ENCODE results near the gene PPP1R3A. TPM values are rescaled to one million over a fixed set of nuclear protein-coding genes. Genes with fewer than 3 reads are reported as not detected.

Gene PPP1R3A, protein sequence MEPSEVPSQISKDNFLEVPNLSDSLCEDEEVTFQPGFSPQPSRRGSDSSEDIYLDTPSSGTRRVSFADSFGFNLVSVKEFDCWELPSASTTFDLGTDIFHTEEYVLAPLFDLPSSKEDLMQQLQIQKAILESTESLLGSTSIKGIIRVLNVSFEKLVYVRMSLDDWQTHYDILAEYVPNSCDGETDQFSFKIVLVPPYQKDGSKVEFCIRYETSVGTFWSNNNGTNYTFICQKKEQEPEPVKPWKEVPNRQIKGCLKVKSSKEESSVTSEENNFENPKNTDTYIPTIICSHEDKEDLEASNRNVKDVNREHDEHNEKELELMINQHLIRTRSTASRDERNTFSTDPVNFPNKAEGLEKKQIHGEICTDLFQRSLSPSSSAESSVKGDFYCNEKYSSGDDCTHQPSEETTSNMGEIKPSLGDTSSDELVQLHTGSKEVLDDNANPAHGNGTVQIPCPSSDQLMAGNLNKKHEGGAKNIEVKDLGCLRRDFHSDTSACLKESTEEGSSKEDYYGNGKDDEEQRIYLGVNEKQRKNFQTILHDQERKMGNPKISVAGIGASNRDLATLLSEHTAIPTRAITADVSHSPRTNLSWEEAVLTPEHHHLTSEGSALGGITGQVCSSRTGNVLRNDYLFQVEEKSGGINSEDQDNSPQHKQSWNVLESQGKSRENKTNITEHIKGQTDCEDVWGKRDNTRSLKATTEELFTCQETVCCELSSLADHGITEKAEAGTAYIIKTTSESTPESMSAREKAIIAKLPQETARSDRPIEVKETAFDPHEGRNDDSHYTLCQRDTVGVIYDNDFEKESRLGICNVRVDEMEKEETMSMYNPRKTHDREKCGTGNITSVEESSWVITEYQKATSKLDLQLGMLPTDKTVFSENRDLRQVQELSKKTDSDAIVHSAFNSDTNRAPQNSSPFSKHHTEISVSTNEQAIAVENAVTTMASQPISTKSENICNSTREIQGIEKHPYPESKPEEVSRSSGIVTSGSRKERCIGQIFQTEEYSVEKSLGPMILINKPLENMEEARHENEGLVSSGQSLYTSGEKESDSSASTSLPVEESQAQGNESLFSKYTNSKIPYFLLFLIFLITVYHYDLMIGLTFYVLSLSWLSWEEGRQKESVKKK
- total RNA-seq: not detected

DNA sequence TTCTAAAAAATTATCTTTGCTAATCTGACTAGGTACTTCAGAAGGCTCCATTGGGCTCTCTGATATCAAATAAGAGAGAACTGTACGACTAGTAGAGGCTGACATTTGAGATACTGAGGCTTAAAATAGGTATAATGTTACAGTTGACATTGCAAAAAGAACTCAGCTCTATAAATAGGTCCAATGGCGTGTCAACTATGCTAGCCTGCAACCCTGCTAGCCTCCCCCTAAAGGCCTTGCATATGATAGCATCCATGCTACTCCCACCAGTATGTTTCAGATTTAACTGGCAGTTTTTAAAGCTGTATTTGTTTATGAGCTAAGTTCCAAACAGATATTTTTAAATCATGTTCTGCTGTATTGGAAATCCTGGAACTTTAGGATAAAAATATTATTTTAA lies at the start of gene PPP1R3A:
PPP1R3A (minus strand) TSS at position 64 of the 400 bp plus-strand sequence; CDS start at position 51, 13 bp downstream.
- Histone ChIP-seq H3K27me3 (no peaks in the 10 kb centered on the region), H3K4me1 (no peaks in the 10 kb centered on the region), H3K36me3 (no peaks in the 10 kb centered on the region), H3K27ac (no peak within 1 kb of the TSS), H3K4me3 (no peak within 1 kb of the TSS), H3K9me3 (no peaks in the 10 kb centered on the region)
- DNase-seq (ENCODE audit: low spot score in 2 of 2): no peak
- intact Hi-C loops (cut with DNase I): no loop called here
- TF ChIP-seq, protein P1, sequence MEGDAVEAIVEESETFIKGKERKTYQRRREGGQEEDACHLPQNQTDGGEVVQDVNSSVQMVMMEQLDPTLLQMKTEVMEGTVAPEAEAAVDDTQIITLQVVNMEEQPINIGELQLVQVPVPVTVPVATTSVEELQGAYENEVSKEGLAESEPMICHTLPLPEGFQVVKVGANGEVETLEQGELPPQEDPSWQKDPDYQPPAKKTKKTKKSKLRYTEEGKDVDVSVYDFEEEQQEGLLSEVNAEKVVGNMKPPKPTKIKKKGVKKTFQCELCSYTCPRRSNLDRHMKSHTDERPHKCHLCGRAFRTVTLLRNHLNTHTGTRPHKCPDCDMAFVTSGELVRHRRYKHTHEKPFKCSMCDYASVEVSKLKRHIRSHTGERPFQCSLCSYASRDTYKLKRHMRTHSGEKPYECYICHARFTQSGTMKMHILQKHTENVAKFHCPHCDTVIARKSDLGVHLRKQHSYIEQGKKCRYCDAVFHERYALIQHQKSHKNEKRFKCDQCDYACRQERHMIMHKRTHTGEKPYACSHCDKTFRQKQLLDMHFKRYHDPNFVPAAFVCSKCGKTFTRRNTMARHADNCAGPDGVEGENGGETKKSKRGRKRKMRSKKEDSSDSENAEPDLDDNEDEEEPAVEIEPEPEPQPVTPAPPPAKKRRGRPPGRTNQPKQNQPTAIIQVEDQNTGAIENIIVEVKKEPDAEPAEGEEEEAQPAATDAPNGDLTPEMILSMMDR (IDR thresholded peaks at IDR 0.05): no peak

DNA sequence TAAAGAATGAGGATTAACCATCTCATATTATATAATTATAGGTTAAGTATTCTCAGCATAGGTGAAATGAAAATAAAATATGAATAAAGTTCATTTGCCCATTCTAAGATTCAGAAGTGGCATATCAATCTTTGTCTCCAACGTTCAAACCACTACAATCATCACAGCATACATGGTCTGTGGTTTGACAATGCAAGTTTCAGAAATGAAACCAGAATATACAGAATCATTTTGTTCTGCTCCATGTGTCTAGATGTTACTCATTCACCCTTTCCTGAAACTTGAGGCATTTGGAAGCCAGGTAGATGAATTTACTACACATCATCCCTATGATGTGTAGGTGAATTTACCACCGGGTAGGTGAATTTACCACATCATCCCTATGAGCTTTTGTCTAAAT lies 44.5 kb upstream of the PPP1R3A start:
- intact Hi-C loops (cut with DNase I): no loop called here
- Histone ChIP-seq H3K36me3 (no peaks in the 10 kb centered on the region), H3K27ac (no peak overlapping the region), H3K9me3 (peaks cover 0 to 17% of the 10 kb centered on the region in 2 donors), H3K4me3 (no peak overlapping the region), H3K4me1 (no peaks in the 10 kb centered on the region), H3K27me3 (no peaks in the 10 kb centered on the region)
- no peak for DNase-seq (ENCODE audit: low spot score in 2 of 2)
- TF ChIP-seq, protein P1 (IDR thresholded peaks at IDR 0.05): no peak

DNA sequence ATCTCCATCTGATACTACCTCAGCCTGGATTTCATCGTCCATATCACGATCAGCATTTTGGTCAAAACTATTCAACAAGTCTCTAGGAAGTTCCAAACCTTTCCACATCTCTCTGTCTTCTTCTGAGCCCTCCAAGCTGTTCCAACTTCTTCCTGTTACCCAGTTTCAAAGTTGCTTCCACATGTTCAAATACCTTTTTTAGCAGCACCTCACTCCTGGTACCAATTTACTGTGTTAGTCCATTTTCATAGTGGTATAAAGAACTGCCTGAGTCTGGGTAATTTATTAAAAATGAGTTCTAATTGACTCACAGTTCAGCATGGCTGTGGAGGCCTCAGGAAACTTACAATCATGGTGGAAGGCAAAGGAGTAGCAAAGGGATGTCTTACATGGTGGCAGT lies 41.1 kb upstream of the PPP1R3A start:
- Histone ChIP-seq H3K9me3 (peaks cover 0 to 17% of the 10 kb centered on the region in 2 donors), H3K27me3 (no peaks in the 10 kb centered on the region), H3K4me3 (no peak overlapping the region), H3K27ac (no peak overlapping the region), H3K36me3 (no peaks in the 10 kb centered on the region), H3K4me1 (no peaks in the 10 kb centered on the region)
- intact Hi-C loops (cut with DNase I): no loop called here
- TF ChIP-seq, protein P1 (IDR thresholded peaks at IDR 0.05): no peak
- DNase-seq (ENCODE audit: low spot score in 2 of 2): no peak

DNA sequence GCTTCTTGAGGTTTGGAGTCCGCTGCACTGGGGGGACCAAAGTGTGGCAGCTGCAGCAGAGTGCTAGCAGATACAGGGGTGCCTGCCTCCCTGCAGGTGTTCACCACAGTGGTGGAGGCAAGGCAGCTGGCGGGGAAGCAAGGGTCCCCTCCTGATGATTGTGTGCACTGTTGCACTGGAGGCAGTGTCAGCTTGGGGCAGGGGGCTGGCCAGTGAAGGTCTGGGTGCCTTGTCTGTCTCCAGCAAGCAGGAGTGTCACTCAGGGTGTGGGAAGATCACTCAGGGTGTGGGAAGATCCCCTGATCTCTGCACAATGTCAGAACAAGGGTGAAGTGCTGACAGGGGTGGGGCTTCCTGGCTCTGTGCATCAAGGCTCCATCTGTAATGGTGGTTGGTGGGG lies 36.3 kb upstream of the PPP1R3A start:
- Histone ChIP-seq H3K4me1 (no peaks in the 10 kb centered on the region), H3K36me3 (no peaks in the 10 kb centered on the region), H3K27me3 (no peaks in the 10 kb centered on the region), H3K27ac (no peak overlapping the region), H3K4me3 (no peak overlapping the region), H3K9me3 (peaks cover 4 to 21% of the 10 kb centered on the region in 2 donors)
- intact Hi-C loops (cut with DNase I): no loop called here
- DNase-seq (ENCODE audit: low spot score in 2 of 2): no peak
- TF ChIP-seq, protein P1 (IDR thresholded peaks at IDR 0.05): no peak

DNA sequence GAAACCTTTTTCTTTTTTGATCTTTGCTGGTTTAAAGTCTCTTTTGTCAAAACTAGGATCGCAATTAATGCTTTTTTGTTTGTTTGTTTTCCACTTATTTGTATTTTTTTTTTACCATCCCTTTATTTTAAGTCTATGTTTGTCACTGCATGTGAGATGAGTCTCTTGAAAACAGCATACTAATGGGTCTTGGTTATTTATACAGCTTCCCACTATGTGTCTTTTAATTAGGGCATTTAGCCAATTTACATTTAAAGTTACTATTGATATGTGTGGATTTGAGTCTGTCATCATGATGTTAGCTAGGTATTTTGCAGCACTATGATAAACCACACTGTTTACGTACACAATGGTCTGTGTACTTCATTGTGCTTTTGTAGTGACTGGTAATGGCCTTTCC lies 34.7 kb upstream of the PPP1R3A start:
- peaks cover 4 to 15% of the 10 kb centered on the region in 2 donors for H3K9me3 ChIP-seq
- no peak for DNase-seq (ENCODE audit: low spot score in 2 of 2)
- intact Hi-C loops (cut with DNase I): no loop called here
- no peaks in the 10 kb centered on the region for H3K4me1 ChIP-seq
- H3K4me3 ChIP-seq: no peak overlapping the region
- H3K27ac ChIP-seq: no peak overlapping the region
- no peaks in the 10 kb centered on the region for H3K36me3 ChIP-seq
- TF ChIP-seq, protein P1 (IDR thresholded peaks at IDR 0.05): no peak
- no peaks in the 10 kb centered on the region for H3K27me3 ChIP-seq

All from ascending aorta (tissue), 2 donors.